ENCODE measurements around the gene PRRC2B. TPM values are rescaled to one million over a fixed set of nuclear protein-coding genes. Genes with fewer than 3 reads are reported as not detected.
"Not testable (repeated sequence)": the region's sequence is repeated elsewhere in the genome, so short reads cannot be mapped to it uniquely, and the experiment has no call there.

The PRRC2B gene
- total RNA-seq (100 to 1,000 TPM in 8 of 9 donors, 10 to 100 TPM in 1; 88.2 to 193 (median 126) TPM), polyA plus RNA-seq (10 to 100 TPM; 59.9 to 71.2 TPM)
- long read RNA-seq, donor 1, full-length matches to known transcripts, result 2 of 83 reads
- long read RNA-seq, donor 1, partial matches to known transcripts, result 12 of 83 reads
- long read RNA-seq, donor 1, other reads (novel, unspliced or antisense), result 69 of 83 reads
- long read RNA-seq, donor 2, full-length matches to known transcripts, result 6 of 103 reads
- long read RNA-seq, donor 2, partial matches to known transcripts, result 48 of 103 reads
- long read RNA-seq, donor 2, other reads (novel, unspliced or antisense), result 49 of 103 reads
- long read RNA-seq, donor 3, full-length matches to known transcripts, result 4 of 46 reads
- long read RNA-seq, donor 3, partial matches to known transcripts, result 6 of 46 reads
- long read RNA-seq, donor 3, other reads (novel, unspliced or antisense), result 36 of 46 reads

DNA sequence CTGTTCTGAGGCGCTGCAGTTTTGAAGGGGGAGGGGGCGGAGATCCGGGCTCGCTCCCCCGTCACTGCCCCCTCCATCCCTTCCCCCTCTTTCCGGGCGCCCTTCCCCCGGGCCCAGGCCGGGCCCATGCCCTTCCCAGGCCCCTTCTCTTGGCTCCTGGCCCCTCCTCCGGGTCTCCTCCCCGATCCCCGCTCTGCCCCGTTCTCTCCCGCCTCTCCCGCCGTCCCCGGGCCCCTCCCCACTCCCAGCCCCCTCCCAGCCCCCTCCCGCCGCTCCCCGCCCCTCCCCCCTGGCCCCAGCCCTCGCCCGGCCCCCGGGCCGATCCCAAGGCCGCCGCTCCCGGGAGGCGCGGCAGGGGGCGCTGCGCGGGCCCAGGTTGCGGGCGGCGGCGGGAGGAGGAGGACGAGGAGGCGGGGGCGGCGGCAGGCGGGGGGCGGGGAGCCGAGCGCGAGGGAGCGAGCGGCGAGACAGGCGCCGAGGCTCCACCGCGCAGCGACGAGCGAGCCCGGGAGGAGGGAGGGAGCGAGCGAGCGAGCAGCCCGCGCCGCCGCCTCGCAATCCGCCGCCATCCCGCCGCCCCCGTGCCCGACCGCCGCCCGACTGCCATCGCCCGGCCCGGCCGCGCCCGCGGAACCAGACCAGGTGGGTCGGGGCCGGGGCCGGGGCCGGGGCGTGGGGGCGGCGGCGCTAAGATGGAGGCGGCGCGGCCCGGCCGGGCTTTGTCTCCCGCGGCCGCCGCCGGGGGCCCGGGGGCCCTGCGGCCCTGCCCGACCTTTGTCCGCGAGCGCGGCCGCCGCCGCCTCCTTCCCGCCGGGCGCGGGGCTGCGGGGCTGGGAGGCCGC is at the start of gene PRRC2B:
Gene PRRC2B (plus strand): TSS at position 465 of the 842 bp plus-strand sequence. CDS start 36,059 bp downstream, outside the sequence.
- intact Hi-C loops (cut with DNase I), result loop anchor here in 6 of 10 donors (5.0 to 10.0 kb wide), 3 partner anchors 43 to 83 kb away; no protein-coding TSS in a partner anchor

DNA sequence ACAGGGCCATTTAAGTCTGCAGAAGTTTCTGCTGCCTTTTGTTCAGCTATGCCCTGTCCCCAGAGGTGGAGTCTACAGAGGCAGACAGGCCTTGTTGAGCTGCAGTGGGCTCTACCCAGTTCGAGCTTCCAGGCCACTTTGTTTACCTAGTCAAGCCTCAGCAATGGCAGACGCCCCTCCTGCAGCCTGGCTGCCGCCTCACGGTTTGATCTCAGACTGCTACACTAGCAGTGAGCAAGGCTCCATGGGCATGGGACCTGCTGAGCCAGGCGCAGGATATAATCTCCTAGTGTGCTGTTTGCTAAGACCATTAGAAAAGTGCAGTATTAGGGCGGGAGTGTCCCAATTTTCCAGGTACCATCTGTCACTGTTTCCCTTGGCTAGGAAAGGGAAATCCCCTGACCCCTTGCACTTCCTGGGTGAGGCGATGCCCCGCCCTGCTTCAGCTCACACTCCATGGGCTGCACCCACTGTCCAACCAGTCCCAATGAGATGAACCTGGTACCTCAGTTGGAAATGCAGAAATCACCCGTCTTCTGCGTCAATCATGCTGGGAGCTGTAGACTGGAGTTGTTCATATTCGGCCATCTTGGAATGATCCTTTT is 48.9 kb upstream of the PRRC2B start:
- not testable (repeated sequence) for ATAC-seq, H3K4me3 ChIP-seq, H3K4me1 ChIP-seq, H3K27ac ChIP-seq, H3K36me3 ChIP-seq, H3K27me3 ChIP-seq, H3K9me3 ChIP-seq
- intact Hi-C loops (cut with DNase I), result loop anchor here in 4 of 10 donors (5.0 kb wide), 2 partner anchors 132 to 402 kb away; no protein-coding TSS in a partner anchor
- 88 to 96% (median 92%) methylated on average over 11 of the region's 11 CpGs for WGBS, 4 donors
- DNase-seq, result peak in 1 of 5 donors; percentile 28

More for the DNA sequence above, at the start of gene PRRC2B:
- TF ChIP-seq, protein P1, sequence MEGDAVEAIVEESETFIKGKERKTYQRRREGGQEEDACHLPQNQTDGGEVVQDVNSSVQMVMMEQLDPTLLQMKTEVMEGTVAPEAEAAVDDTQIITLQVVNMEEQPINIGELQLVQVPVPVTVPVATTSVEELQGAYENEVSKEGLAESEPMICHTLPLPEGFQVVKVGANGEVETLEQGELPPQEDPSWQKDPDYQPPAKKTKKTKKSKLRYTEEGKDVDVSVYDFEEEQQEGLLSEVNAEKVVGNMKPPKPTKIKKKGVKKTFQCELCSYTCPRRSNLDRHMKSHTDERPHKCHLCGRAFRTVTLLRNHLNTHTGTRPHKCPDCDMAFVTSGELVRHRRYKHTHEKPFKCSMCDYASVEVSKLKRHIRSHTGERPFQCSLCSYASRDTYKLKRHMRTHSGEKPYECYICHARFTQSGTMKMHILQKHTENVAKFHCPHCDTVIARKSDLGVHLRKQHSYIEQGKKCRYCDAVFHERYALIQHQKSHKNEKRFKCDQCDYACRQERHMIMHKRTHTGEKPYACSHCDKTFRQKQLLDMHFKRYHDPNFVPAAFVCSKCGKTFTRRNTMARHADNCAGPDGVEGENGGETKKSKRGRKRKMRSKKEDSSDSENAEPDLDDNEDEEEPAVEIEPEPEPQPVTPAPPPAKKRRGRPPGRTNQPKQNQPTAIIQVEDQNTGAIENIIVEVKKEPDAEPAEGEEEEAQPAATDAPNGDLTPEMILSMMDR (IDR thresholded peaks at IDR 0.05), result peak in 11 of 12 donors; percentile 6 to 84 (median 65)
- TF ChIP-seq POLR2A (IDR thresholded peaks at IDR 0.05), result peak in 1 of 2 donors; percentile 26
- peak within 1 kb of the TSS; percentile 91 to 99 (median 96) for H3K27ac ChIP-seq
- H3K4me3 ChIP-seq, result peak within 1 kb of the TSS; percentile 58 to 96 (median 80)
- ATAC-seq, result peak; percentile 51 to 91 (median 78)
- H3K9me3 ChIP-seq, result no peaks in the 10 kb centered on the region
- H3K36me3 ChIP-seq, result no peaks in the 10 kb centered on the region
- H3K27me3 ChIP-seq, result no peaks in the 10 kb centered on the region
- H3K4me1 ChIP-seq, result peaks cover 8 to 51% (median 41%) of the 10 kb centered on the region in 12 donors
- DNase-seq, result peak; percentile 87 to 94 (median 91)
- 0 to 1% (median 1%) methylated on average over 15 to 112 of the region's 114 CpGs for WGBS, 4 donors

DNA sequence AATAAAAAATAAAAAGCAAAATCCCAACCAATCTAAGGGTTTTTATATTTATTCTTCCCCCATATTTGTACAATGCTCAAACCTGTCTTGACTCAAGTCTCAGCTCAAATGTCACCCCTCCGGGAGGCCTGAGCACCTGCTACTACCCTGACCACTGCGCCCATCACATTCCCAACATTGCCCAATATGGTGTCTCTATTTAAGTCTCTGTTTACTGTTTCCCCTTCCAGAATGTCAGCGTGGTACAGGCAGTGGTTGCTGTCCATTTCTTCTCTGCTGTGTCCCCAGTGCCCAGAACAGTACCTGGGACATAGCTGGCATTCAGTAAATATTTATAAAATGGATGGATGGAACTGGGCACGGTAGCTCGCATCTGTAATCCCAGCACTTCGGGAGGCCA is 47.3 kb upstream of the PRRC2B start:
- DNase-seq, result no peak
- WGBS, 4 donors, result 91 to 95% (median 94%) methylated on average over 6 of the region's 6 CpGs
- no peaks in the 10 kb centered on the region for H3K36me3 ChIP-seq
- no peaks in the 10 kb centered on the region for H3K27me3 ChIP-seq
- H3K4me1 ChIP-seq, result peaks cover 0 to 16% (median 8%) of the 10 kb centered on the region in 12 donors
- no peak for ATAC-seq
- intact Hi-C loops (cut with DNase I), result loop anchor here in 4 of 10 donors (5.0 kb wide), 2 partner anchors 131 to 401 kb away; no protein-coding TSS in a partner anchor
- no peak overlapping the region for H3K4me3 ChIP-seq
- no peak for TF ChIP-seq POLR2A (IDR thresholded peaks at IDR 0.05)
- TF ChIP-seq, protein P1 (IDR thresholded peaks at IDR 0.05), result no peak
- no peak overlapping the region for H3K27ac ChIP-seq
- no peaks in the 10 kb centered on the region for H3K9me3 ChIP-seq

DNA sequence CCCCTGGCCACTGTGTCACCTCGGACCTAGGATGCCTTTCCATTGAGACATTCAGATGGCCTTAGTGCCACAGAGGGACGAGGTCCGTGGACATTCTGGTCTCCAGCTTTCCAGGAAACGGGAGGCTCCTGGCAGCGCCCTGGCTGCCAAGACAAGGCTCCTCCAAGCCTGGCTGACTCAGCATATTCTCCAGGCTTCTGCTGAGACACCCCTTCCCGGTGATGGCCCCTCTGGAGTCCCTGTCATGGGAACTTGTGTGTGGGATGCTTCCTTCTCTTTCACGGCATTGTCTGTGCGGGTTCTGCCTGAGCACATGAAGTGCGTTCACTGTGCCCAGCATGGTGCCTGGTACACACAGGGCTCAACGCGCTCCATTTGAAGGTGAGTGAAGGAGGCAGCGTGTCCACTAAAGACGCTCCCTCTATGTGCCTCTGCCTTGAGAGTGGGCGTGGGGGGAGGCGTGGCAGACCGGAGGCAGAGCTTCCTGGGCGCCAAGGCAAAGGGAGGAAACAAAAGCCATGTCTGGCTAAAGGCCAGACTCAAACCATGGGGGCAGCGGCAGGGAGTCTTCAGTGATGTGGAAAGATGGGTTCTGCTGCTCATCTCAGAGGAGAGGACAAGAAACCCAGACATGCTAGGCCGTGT is 46.4 kb upstream of the PRRC2B start:
- 68 to 78% (median 72%) methylated on average over 17 to 19 of the region's 19 CpGs for WGBS, 4 donors
- H3K36me3 ChIP-seq, result no peaks in the 10 kb centered on the region
- H3K4me1 ChIP-seq, result peaks cover 0 to 16% (median 8%) of the 10 kb centered on the region in 12 donors
- H3K27ac ChIP-seq, result no peak overlapping the region
- TF ChIP-seq, protein P1 (IDR thresholded peaks at IDR 0.05), result no peak
- TF ChIP-seq POLR2A (IDR thresholded peaks at IDR 0.05), result no peak
- ATAC-seq, result peak in 1 of 4 donors; percentile 7
- H3K9me3 ChIP-seq, result no peaks in the 10 kb centered on the region
- H3K27me3 ChIP-seq, result no peaks in the 10 kb centered on the region
- intact Hi-C loops (cut with DNase I), result loop anchor here in 4 of 10 donors (5.0 kb wide), 2 partner anchors 130 to 400 kb away; no protein-coding TSS in a partner anchor
- no peak overlapping the region for H3K4me3 ChIP-seq
- DNase-seq, result no peak
